ENCODE measurements around the gene DHX35. TPM values are rescaled to one million over a fixed set of nuclear protein-coding genes. Genes with fewer than 3 reads are reported as not detected.

DHX35 gene
- total and polyA plus RNA-seq, 2 experiments from 2014 or later, result 8.3 to 25.9 TPM

- peaks cover 52% of the 10 kb centered on the region for H3K36me3 Mint-ChIP-seq (ENCODE audit: low read depth)
- no peak for TF ChIP-seq ZNF331 (CRISPR knock-in tag; IDR thresholded peaks at IDR 0.05; ENCODE audit: low read depth)
- no peak for TF ChIP-seq STAT1 (IDR thresholded peaks at IDR 0.05; ENCODE audit: unreplicated experiment)
- TF ChIP-seq EZH2phosphoT487 (IDR thresholded peaks at IDR 0.05; ENCODE audit: unreplicated experiment), result no peak
- no peak for TF ChIP-seq EZH2 (IDR thresholded peaks at IDR 0.05; ENCODE audit: low read depth, unreplicated experiment)
- no peak for TF ChIP-seq ZNF114 (CRISPR knock-in tag; IDR thresholded peaks at IDR 0.05)
- TF ChIP-seq JUNB (IDR thresholded peaks at IDR 0.05; ENCODE audit: unreplicated experiment), result no peak
- TF ChIP-seq ETS1 (IDR thresholded peaks at IDR 0.05), result no peak
- no peak for TF ChIP-seq CREB1 (CRISPR knock-in tag; IDR thresholded peaks at IDR 0.05; ENCODE audit: low read depth)
- no peak for TF ChIP-seq REST (IDR thresholded peaks at IDR 0.05; ENCODE audit: unreplicated experiment)
- no peak for TF ChIP-seq CTCF (conservative IDR thresholded peaks at IDR 0.05; ENCODE audit: low read depth in 2 of 2)
- no peak for TF ChIP-seq POLR2AphosphoS5 (IDR thresholded peaks at IDR 0.05; ENCODE audit: low read depth)
- no peak for TF ChIP-seq NANOG (IDR thresholded peaks at IDR 0.05; ENCODE audit: borderline replicate concordance)
- TF ChIP-seq ZNF462 (CRISPR knock-in tag; IDR thresholded peaks at IDR 0.05), result no peak
- no peak overlapping the region for H2AFZ ChIP-seq
- H3K27me3 Mint-ChIP-seq (ENCODE audit: insufficient read depth, low read depth, poor library complexity), result no peaks in the 10 kb centered on the region
- no peak overlapping the region for H3K27ac Mint-ChIP-seq
- H3K4me2 ChIP-seq, result no peak overlapping the region
- no peaks in the 10 kb centered on the region for H3K27me3 ChIP-seq (ENCODE audit: insufficient read depth)
- peaks cover 10% of the 10 kb centered on the region; the same call in 1 of the 2 replicates for H3K4me1 ChIP-seq (ENCODE audit: insufficient read depth)
- no peaks in the 10 kb centered on the region for H4K20me1 ChIP-seq (replicated peaks; ENCODE audit: insufficient read depth)
- no peak overlapping the region for H3K4me3 ChIP-seq
- ATAC-seq (no peak), DNase-seq (ENCODE audit: low spot score) (no peak)
- peaks cover 43% of the 10 kb centered on the region for H3K36me3 ChIP-seq (ENCODE audit: insufficient read depth)
- no peaks in the 10 kb centered on the region for H3K79me2 ChIP-seq (replicated peaks; ENCODE audit: insufficient read depth)
- H3K4me3 Mint-ChIP-seq, result no peak overlapping the region
- H3F3A ChIP-seq (replicated peaks; ENCODE audit: low read depth), result 0 out of 2 replicates have a peak, but pooled peaks cover 3% of the 10 kb centered on the region
- H3K4me1 Mint-ChIP-seq, result peaks cover 10% of the 10 kb centered on the region
- H3K9me3 Mint-ChIP-seq, result no peaks in the 10 kb centered on the region
- H3K27ac ChIP-seq (ENCODE audit: low read depth), result no peak overlapping the region
- no peaks in the 10 kb centered on the region for H3K9me2 ChIP-seq (ENCODE audit: insufficient read depth)
These were observed 42.4 kb downstream of the DHX35 start for GRCh38 chr20:39004508-39004907.
